Measurements from ENCODE around the gene ABLIM2. TPM values are rescaled to one million over a fixed set of nuclear protein-coding genes. Genes with fewer than 3 reads are reported as not detected.

ABLIM2 gene
- total RNA-seq, 2 experiments from 2014 or later: 0.76 TPM; not detected in 1

DNA sequence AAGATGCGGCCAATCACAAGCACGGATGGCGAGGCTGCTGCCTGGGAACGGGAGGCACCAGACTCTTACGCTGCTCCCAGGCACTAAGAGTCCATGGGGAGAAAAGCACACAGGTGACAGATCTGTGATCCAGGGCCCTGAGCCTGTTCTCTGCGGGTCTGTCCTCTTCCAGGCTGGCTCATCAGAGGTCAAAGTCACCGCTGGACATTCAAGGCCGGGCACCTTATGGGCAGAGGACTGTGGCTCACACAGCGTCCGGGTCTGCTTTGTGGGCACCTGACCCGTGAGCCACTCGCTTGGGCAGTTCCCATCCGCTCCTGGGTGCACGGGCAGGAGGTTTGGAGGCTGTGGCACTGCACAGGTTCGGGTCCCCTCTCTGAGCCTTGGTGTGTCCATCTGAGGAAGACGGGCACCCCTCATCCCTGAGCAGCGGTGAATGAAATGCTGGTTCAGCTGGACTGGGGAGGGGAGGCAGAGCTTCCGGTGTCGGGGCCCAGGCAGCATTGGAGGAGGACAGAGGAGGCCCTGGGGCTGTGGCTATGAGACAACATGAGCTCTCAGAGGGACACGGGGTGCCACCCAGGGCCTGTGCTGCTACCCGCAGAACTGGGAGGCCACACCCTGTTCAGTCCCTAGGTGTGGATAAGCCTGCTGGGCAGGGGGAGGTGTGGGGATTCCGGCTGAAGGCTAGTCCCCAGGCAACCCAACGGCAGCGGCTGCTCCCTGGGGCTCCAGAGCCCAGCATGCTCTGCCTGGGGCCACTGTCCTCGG lies 157.7 kb downstream of the ABLIM2 start:
- TF ChIP-seq CTCF (conservative IDR thresholded peaks at IDR 0.05; ENCODE audit: low read length) (no peak), EZH2phosphoT487 (IDR thresholded peaks at IDR 0.05; ENCODE audit: borderline replicate concordance, low read depth, low read length) (no peak)
- H3K9me3 ChIP-seq (ENCODE audit: low read length): no peaks in the 10 kb centered on the region
- H3K4me1 ChIP-seq (ENCODE audit: insufficient read depth, low read length, poor library complexity, severe bottlenecking): no peaks in the 10 kb centered on the region
- H3K4me3 ChIP-seq (ENCODE audit: low read depth, low read length, poor library complexity, severe bottlenecking): no peak overlapping the region
- ChIA-PET POLR2A (no interaction called here), CTCF (ENCODE audit: unreplicated experiment) (no interaction called here)
- intact Hi-C loops (cut with micrococcal nuclease; ENCODE audit: unreplicated experiment): no loop called here
- H3K4me2 ChIP-seq (ENCODE audit: low read length): no peak overlapping the region
- H3K36me3 ChIP-seq (ENCODE audit: insufficient read depth, low read length): no peaks in the 10 kb centered on the region
- no peaks in the 10 kb centered on the region for H3K79me2 ChIP-seq (ENCODE audit: insufficient read depth, low read depth, low read length)
- no peaks in the 10 kb centered on the region for H4K20me1 ChIP-seq (ENCODE audit: insufficient read depth, low read length)
- H3K27ac ChIP-seq (ENCODE audit: low read depth, low read length, poor library complexity, severe bottlenecking): no peak overlapping the region
- no TSS peak for BruUV-seq (replicated peaks)
- no peak for DNase-seq (ENCODE audit: low spot score)
- H2AFZ ChIP-seq (ENCODE audit: low read length): no peak overlapping the region
- H3K9me2 ChIP-seq (ENCODE audit: insufficient read depth, low read length): no peaks in the 10 kb centered on the region

DNA sequence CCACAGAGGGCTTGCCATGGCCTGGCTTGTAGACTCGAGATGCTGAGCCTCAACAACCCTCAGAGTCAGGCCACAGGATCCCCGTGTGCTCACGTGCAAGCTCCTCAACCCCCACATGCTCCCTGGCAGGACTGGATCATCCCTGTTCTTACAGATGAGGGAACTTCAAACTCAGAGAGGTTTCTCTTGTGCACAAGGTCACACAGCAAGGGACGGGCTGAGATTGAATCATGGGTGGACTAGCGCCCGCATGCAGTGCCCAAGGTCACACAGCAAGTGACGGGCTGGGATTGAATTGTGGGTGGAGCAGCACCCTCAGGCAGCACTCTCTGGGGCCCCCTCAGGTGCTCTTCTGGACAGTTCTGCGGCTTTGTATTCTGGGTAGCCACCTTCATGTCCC lies 158.4 kb downstream of the ABLIM2 start:
- no TSS peak for BruUV-seq (replicated peaks)

More for the DNA sequence above, 158.4 kb downstream of the ABLIM2 start:
- Histone ChIP-seq H3K27ac (ENCODE audit: low read depth, low read length, poor library complexity, severe bottlenecking) (no peak overlapping the region), H4K20me1 (ENCODE audit: insufficient read depth, low read length) (no peaks in the 10 kb centered on the region), H2AFZ (ENCODE audit: low read length) (no peak overlapping the region), H3K79me2 (ENCODE audit: insufficient read depth, low read depth, low read length) (no peaks in the 10 kb centered on the region), H3K4me3 (ENCODE audit: low read depth, low read length, poor library complexity, severe bottlenecking) (no peak overlapping the region), H3K9me2 (ENCODE audit: insufficient read depth, low read length) (no peaks in the 10 kb centered on the region), H3K4me2 (ENCODE audit: low read length) (no peak overlapping the region), H3K36me3 (ENCODE audit: insufficient read depth, low read length) (no peaks in the 10 kb centered on the region), H3K9me3 (ENCODE audit: low read length) (no peaks in the 10 kb centered on the region), H3K4me1 (ENCODE audit: insufficient read depth, low read length, poor library complexity, severe bottlenecking) (no peaks in the 10 kb centered on the region)
- intact Hi-C loops (cut with micrococcal nuclease; ENCODE audit: unreplicated experiment): no loop called here
- TF ChIP-seq EZH2phosphoT487 (IDR thresholded peaks at IDR 0.05; ENCODE audit: borderline replicate concordance, low read depth, low read length): no peak
- TF ChIP-seq CTCF (conservative IDR thresholded peaks at IDR 0.05; ENCODE audit: low read length): no peak
- CTCF ChIA-PET (ENCODE audit: unreplicated experiment): no interaction called here
- POLR2A ChIA-PET: no interaction called here
- DNase-seq (ENCODE audit: low spot score): no peak
